ENCODE results near the gene USP28.
"Not testable (repeated sequence)": the region's sequence is repeated elsewhere in the genome, so short reads cannot be mapped to it uniquely, and the experiment has no call there.

The USP28 gene

DNA sequence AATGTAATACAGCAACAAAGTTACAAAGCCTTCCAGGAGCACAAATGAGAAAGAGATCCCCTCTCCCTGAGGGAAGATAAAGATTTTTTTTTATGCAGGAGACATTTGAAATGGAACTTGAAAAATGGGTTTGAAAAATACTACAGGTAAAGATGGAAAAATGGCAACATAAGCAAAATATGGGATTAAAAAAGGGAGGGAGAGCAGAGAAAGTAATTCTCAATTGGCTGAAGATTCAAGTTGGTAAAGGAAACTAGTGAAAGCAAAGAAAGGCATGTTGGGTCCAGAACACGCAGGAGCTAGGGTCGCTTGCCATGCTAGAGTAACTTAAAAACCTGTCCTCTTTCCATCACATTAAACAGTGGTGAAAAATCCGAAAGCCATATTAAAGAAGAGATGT lies 103.4 kb downstream of the USP28 start:
- DNase-seq, result no peak

DNA sequence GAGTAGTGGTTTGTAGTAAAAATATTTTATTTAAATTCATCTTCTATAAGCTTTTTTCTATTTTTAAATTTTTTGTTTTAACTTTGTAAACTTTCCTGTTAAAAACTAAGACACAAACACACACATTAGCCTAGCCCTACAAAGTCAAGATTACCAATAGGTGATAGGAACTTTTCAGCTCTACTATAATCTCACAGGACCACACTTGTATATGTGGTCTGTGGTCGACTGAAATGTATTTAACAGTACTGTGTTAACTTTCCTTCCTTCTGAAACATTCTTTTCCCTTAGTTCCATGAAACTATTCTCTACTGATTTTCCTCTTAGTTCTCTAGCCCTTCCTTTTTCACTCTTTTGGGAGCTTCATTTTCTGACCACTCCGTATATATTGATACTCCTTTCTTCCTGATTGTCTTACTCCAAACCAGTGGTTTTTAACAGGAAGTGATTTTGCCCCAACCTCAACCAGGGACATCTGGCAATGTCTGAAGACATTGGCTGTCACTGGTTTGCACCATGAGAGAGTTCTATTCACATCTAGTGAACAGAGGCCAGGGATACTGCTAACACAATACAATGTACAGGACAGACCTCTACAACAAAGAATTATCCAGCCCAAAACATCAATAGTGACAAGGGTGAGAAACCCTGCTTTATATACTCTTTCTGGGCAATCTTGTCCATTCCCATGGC lies 110.7 kb downstream of the USP28 start:
- DNase-seq, result no peak

DNA sequence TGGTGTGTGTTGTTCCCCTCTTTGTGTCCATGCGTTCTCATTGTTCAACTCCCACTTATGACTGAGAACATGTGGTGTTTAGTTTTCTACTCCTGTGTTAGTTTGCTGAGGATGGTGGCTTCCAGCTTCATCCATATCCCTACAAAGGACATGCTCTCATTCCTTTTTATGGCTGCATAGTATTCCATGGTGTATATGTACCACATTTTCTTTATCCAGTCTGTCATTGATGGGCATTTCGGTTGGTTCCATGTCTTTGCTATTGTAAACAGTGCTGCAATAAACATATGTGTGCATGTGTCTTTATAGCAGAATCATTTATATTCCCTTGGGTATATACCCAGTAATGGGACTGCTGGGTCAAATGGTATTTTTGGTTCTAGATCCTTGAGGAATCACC lies 112.3 kb downstream of the USP28 start:
- DNase-seq, result not testable (repeated sequence)

DNA sequence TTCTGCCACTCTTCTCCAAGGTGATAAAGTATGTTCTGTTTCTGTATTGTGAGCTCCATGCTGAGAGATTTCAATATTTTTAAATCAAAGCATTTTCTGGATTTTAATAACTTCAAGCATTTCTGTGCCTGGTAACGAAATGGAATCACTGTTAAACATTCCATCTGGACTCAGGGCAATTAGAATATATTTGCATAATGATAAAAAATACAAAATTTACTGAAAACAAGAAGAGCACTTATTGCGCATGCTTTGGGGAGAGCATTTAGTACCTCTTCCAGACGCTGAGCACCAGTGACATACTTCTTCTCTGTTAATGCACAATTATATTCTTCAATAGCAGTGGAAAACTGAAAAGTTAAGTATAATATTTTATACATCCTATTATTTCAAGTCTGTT lies 115.1 kb downstream of the USP28 start:
- DNase-seq, result no peak

DNA sequence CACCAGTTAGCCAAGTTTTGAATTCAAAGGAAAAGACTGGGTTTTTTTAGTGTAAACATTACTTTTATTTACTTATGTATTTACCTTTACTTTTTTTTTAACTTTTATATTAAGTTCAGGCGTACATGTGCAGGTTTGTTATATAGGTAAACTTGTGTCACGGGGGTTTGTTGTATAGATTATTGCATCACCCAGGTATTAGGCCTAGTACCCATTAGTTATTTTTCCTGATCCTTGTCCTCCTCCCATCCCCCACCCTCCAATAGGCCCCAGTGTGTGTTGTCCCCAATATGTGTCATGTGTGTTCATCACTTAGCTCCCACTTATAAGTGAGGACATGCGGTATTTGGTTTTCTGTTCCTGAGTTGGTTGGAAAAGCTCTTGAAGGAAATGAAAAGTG lies 122.4 kb downstream of the USP28 start:
- DNase-seq, result no peak

Measured in NCI-H2171 (cell line).